Hepatocyte (in vitro differentiated cells): ENCODE data around the gene PERM1. TPM values are rescaled to one million over a fixed set of nuclear protein-coding genes. Genes with fewer than 3 reads are reported as not detected.
"Not testable (repeated sequence)": the region's sequence is repeated elsewhere in the genome, so short reads cannot be mapped to it uniquely, and the experiment has no call there.

ENCODE experiments used
- DNase-seq: peaks from one replicate; pipeline ENCODE4 v3.0.0-alpha.2; 2016; ENCODE audit warnings: low spot score
- H2AFZ ChIP-seq: fragments of 200-600 bp; sonication (generic); 2 replicates; pipeline ENCODE4 v1.6.0; 2016; ENCODE audit warnings: antibody characterized with exemption, mild to moderate bottlenecking
- H3K27ac ChIP-seq: fragments of 200-600 bp; sonication (generic); 2 replicates; pipeline ENCODE4 v1.5.1; 2016; ENCODE audit warnings: mild to moderate bottlenecking
- H3K27me3 ChIP-seq: fragments of 200-600 bp; sonication (generic); 2 replicates; pipeline ENCODE4 v1.6.1; 2016
- H3K36me3 ChIP-seq: fragments of 200-600 bp; sonication (generic); replicated peaks from 2 replicates; pipeline ENCODE4 v1.5.1; 2016; ENCODE audit warnings: low read depth; ENCODE audit not compliant: insufficient read depth
- H3K4me1 ChIP-seq: fragments of 200-600 bp; sonication (generic); 2 replicates; pipeline ENCODE4 v1.5.1; 2016; ENCODE audit warnings: mild to moderate bottlenecking, moderate library complexity; ENCODE audit not compliant: insufficient read depth
- H3K4me2 ChIP-seq: fragments of 200-600 bp; sonication (generic); 2 replicates; pipeline ENCODE4 v1.6.0; 2016
- H3K4me3 ChIP-seq: fragments of 200-600 bp; sonication (generic); 2 replicates; pipeline ENCODE4 v1.5.1; 2016; ENCODE audit warnings: mild to moderate bottlenecking
- H3K79me2 ChIP-seq: fragments of 200-600 bp; sonication (generic); 2 replicates; pipeline ENCODE4 v1.6.0; 2017; ENCODE audit warnings: mild to moderate bottlenecking
- H3K9me2 ChIP-seq: fragments of 200-600 bp; sonication (generic); replicated peaks from 2 replicates; pipeline ENCODE4 v1.6.0; 2017; ENCODE audit warnings: mild to moderate bottlenecking; ENCODE audit not compliant: insufficient read depth
- H3K9me3 ChIP-seq: fragments of 200-600 bp; sonication (generic); 2 replicates; pipeline ENCODE4 v1.5.1; 2016; ENCODE audit warnings: low read depth, mild to moderate bottlenecking
- H4K20me1 ChIP-seq: fragments of 200-600 bp; sonication (generic); 2 replicates; pipeline ENCODE4 v1.6.0; 2016; ENCODE audit warnings: mild to moderate bottlenecking; ENCODE audit not compliant: insufficient read depth, poor library complexity, severe bottlenecking
- EZH2 ChIP-seq: fragments of 200-600 bp; sonication (generic); IDR thresholded peaks from 2 replicates; pipeline ENCODE4 v1.6.1; 2016; ENCODE audit warnings: antibody characterized with exemption, mild to moderate bottlenecking, borderline replicate concordance
- EZH2phosphoT487 ChIP-seq: fragments of 200-600 bp; sonication (generic); IDR thresholded peaks from one replicate; pipeline ENCODE4 v1.6.1; 2018; ENCODE audit warnings: antibody characterized with exemption, mild to moderate bottlenecking, low read depth, moderate library complexity; ENCODE audit not compliant: unreplicated experiment, severe bottlenecking
- WGBS: methylation state at CpG from one replicate; pipeline ENCODE4 v1.1.6; 2016; ENCODE audit warnings: low lambda C conversion rate; ENCODE audit errors: missing lambda C conversion rate; 5-methylcytosine and 5-hydroxymethylcytosine counted together
- polyA plus RNA-seq: library from polyadenylated mRNA; unstranded; fragments of >200 nt; fragmentation: Nextera tagmentation; extraction: Ambion mirVana; gene quantifications from 2 replicates; pipeline ENCODE4 v1.2.1, GENCODE V29; 2016
- total RNA-seq: library from RNA; depleted of rRNA; stranded (reverse); fragments of >200 nt; gene quantifications from 2 replicates; pipeline ENCODE4 v1.2.3, GENCODE V29; 2014
- TF ChIP-seq, protein P1 (sequence below): fragments of 200-600 bp; sonication (generic); IDR thresholded peaks from 2 replicates; pipeline ENCODE4 v1.5.1; 2016; ENCODE audit warnings: antibody characterized with exemption, mild to moderate bottlenecking; ENCODE audit not compliant: poor library complexity

PERM1 gene
- total and polyA plus RNA-seq, 2 experiments from 2014 or later = 1.3 TPM; not detected in 1

DNA sequence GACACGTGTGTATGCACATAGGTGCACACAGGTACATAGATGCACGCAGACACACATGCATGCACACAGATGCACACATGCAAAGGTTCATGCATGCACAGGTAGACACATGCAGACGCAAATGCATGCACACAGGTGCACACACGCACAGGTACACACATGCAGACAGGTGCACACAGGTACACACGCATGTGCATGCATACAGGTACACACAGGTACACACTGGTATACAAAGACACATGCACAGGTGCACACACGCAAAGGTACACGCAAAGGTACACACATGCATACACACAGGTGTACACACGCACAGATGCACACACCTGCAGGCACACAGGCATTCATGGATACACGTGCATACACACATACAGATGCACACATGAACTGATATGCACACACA, 31.6 kb downstream of the PERM1 start:
- no peak overlapping the region for H3K4me3 ChIP-seq
- DNase-seq = no peak
- H3K36me3 ChIP-seq = no peaks in the 10 kb centered on the region
- H3K4me1 ChIP-seq = no peaks in the 10 kb centered on the region
- H2AFZ ChIP-seq = no peak overlapping the region
- no peak overlapping the region for H3K4me2 ChIP-seq
- no peaks in the 10 kb centered on the region for H3K9me2 ChIP-seq
- no peaks in the 10 kb centered on the region for H3K9me3 ChIP-seq
- TF ChIP-seq, protein P1, sequence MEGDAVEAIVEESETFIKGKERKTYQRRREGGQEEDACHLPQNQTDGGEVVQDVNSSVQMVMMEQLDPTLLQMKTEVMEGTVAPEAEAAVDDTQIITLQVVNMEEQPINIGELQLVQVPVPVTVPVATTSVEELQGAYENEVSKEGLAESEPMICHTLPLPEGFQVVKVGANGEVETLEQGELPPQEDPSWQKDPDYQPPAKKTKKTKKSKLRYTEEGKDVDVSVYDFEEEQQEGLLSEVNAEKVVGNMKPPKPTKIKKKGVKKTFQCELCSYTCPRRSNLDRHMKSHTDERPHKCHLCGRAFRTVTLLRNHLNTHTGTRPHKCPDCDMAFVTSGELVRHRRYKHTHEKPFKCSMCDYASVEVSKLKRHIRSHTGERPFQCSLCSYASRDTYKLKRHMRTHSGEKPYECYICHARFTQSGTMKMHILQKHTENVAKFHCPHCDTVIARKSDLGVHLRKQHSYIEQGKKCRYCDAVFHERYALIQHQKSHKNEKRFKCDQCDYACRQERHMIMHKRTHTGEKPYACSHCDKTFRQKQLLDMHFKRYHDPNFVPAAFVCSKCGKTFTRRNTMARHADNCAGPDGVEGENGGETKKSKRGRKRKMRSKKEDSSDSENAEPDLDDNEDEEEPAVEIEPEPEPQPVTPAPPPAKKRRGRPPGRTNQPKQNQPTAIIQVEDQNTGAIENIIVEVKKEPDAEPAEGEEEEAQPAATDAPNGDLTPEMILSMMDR = no peak
- TF ChIP-seq EZH2 (no peak), EZH2phosphoT487 (no peak)
- H4K20me1 ChIP-seq = no peaks in the 10 kb centered on the region
- no peaks in the 10 kb centered on the region for H3K27me3 ChIP-seq
- no peaks in the 10 kb centered on the region for H3K79me2 ChIP-seq
- H3K27ac ChIP-seq = no peak overlapping the region
- WGBS = 97% methylated on average over 9 of the region's 9 CpGs

DNA sequence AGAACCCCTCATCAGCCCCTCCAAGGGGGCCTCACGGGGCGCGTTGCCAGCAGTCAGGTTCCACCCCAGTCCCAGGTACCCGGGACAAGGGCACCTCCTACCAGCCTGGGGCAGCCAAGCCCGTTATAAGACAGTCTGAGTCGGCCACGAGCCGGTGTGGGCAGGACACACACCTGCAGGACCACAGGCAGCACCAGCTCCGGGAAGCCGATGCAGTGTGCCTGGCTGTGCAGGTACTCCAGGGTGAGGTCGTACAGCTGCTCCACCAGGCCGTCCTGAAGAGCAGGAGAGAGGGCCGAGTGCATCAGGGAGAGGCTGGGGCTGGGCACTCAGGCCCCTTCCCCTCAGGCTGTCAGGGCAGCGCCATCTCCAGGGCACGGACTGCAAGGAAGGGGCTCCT, 33.9 kb downstream of the PERM1 start:
- no peak overlapping the region for H2AFZ ChIP-seq
- H3K4me2 ChIP-seq = no peak overlapping the region
- H3K79me2 ChIP-seq = no peaks in the 10 kb centered on the region
- 97% methylated on average over 13 of the region's 15 CpGs for WGBS
- TF ChIP-seq EZH2 (no peak), EZH2phosphoT487 (no peak)
- TF ChIP-seq, protein P1 = no peak
- H3K27me3 ChIP-seq = peaks cover 2% of the 10 kb centered on the region
- H4K20me1 ChIP-seq = no peaks in the 10 kb centered on the region
- H3K36me3 ChIP-seq = no peaks in the 10 kb centered on the region
- H3K9me3 ChIP-seq = no peaks in the 10 kb centered on the region
- no peak overlapping the region for H3K4me3 ChIP-seq
- peaks cover 6% of the 10 kb centered on the region for H3K4me1 ChIP-seq
- no peak for DNase-seq
- H3K9me2 ChIP-seq = no peaks in the 10 kb centered on the region
- H3K27ac ChIP-seq = no peak overlapping the region

DNA sequence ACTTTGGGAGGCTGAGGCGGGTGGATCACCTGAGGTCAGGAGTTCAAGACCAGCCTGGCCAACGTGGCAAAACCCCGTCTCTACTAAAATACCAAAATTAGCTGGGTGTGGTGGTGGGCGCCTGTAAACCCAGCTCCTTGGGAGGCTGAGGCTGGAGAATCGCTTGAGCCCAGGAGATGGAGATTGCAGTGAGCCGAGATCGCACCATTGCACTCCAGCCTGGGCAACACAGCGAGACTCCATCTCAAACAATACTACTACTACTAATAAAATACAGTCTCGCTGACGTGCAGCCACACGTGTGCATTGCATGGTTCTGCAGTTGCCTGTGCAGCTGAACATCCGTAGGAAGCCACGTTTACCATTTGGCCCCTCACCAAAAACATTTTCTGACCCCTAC, 35.1 kb downstream of the PERM1 start:
- 95% methylated on average over 13 of the region's 13 CpGs for WGBS
- H3K9me3 ChIP-seq, H3K9me2 ChIP-seq, H3K4me3 ChIP-seq, H2AFZ ChIP-seq, H3K27me3 ChIP-seq, DNase-seq, H4K20me1 ChIP-seq, H3K4me2 ChIP-seq, H3K79me2 ChIP-seq, H3K36me3 ChIP-seq, H3K27ac ChIP-seq: not testable (repeated sequence)
- H3K4me1 ChIP-seq = peaks cover 18% of the 10 kb centered on the region

DNA sequence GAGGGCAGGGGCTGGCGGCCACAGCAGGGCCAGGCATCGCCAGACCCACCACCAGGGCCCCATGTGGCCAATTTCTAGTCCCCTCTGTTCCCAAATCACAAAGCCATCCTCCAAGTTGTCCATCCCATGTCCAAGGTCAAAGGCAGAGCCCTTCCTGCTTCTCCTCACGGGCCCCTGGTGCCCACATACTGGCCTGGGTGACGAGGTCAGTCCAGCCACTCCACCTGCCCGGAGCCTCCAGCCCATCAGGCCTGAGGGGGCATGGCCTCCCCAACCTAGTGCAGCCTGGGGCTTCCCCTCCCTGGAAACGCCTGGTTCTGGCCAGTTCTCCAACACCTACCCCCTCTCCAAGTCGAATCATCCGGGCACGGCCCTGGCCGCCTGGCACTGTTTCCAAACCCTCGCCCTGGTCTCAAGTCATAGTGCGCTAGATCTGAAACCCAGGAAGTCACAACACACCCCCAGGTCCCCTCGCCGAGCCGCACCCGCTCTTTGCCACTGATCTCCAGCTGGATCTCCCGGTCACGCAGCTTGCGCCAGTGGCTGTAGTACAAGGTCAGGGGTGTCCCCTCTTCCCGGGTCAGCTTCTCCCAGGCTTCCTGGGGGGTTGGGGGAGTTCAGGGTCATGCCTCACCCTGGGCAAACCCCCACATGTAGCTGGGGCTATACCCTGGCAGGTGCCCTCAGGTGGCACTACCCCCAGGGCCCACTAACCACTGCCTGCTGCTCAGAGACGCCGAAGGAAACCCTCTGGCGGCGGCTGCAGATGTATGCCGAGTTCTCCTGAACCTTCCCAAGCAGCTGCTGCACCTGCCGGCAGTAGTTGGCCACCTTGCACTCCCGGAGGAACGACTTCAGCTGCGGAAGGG, 36.0 kb downstream of the PERM1 start:
- TF ChIP-seq, protein P1 = no peak
- TF ChIP-seq EZH2phosphoT487 = no peak
- TF ChIP-seq EZH2 = no peak
- no peaks in the 10 kb centered on the region for H4K20me1 ChIP-seq
- H3K4me2 ChIP-seq = no peak overlapping the region
- no peaks in the 10 kb centered on the region for H3K79me2 ChIP-seq
- peaks cover 14% of the 10 kb centered on the region for H3K27me3 ChIP-seq
- no peak overlapping the region for H3K4me3 ChIP-seq
- no peak overlapping the region for H3K27ac ChIP-seq
- no peaks in the 10 kb centered on the region for H3K9me3 ChIP-seq
- H3K4me1 ChIP-seq = peaks cover 25% of the 10 kb centered on the region
- no peak for DNase-seq
- no peaks in the 10 kb centered on the region for H3K36me3 ChIP-seq
- 95% methylated on average over 29 of the region's 29 CpGs for WGBS
- H2AFZ ChIP-seq = no peak overlapping the region
- H3K9me2 ChIP-seq = no peaks in the 10 kb centered on the region
